Bone marrow (tissue), 2 donors: ENCODE data around the gene SYCP1.
"Not testable (repeated sequence)": the region's sequence is repeated elsewhere in the genome, so short reads cannot be mapped to it uniquely, and the experiment has no call there.

ENCODE experiments used
- DNase-seq, 2 donors: peaks; one replicate each; lab custom pipeline; 2025; lab: John Stamatoyannopoulos, UW

SYCP1 gene

GRCh38 chr1:114854693-114855320 lies at the start of gene SYCP1:
SYCP1 (plus strand) TSS chr1:114854863; CDS start chr1:114855465, 602 bp downstream.
- DNase-seq: no peak

GRCh38 chr1:114819869-114820268 lies 34.8 kb upstream of the SYCP1 start:
- DNase-seq: no peak

- no peak for DNase-seq
These were observed 34.3 kb upstream of the SYCP1 start for GRCh38 chr1:114820392-114820791.

GRCh38 chr1:114821978-114822377 lies 32.7 kb upstream of the SYCP1 start:
- no peak for DNase-seq

- no peak for DNase-seq
These were observed 26.4 kb upstream of the SYCP1 start for GRCh38 chr1:114828251-114828650.

GRCh38 chr1:114830075-114830474 lies 24.6 kb upstream of the SYCP1 start:
- DNase-seq: not testable (repeated sequence)

GRCh38 chr1:114831276-114831994 lies 23.2 kb upstream of the SYCP1 start:
- no peak for DNase-seq

GRCh38 chr1:114832057-114832456 lies 22.6 kb upstream of the SYCP1 start:
- no peak for DNase-seq

- DNase-seq: no peak
These were observed 21.2 kb upstream of the SYCP1 start for GRCh38 chr1:114833421-114833820.

- DNase-seq: no peak
These were observed 10.4 kb upstream of the SYCP1 start for GRCh38 chr1:114844270-114844669.

GRCh38 chr1:114853584-114853983 lies 1.1 kb upstream of the SYCP1 start:
- DNase-seq: no peak

GRCh38 chr1:114861384-114861783 lies 6.7 kb downstream of the SYCP1 start:
- DNase-seq: no peak

GRCh38 chr1:114892194-114892918 lies 37.7 kb downstream of the SYCP1 start:
- no peak for DNase-seq

- no peak for DNase-seq
These were observed 42.1 kb downstream of the SYCP1 start for GRCh38 chr1:114896795-114897194.

- no peak for DNase-seq
These were observed 47.2 kb downstream of the SYCP1 start for GRCh38 chr1:114901814-114902213.

- DNase-seq: no peak
These were observed 47.7 kb downstream of the SYCP1 start for GRCh38 chr1:114902343-114902742.

GRCh38 chr1:114903480-114903879 lies 48.8 kb downstream of the SYCP1 start:
- no peak for DNase-seq

GRCh38 chr1:114915720-114916119 lies 61.1 kb downstream of the SYCP1 start:
- DNase-seq: not testable (repeated sequence)

- no peak for DNase-seq
These were observed 71.9 kb downstream of the SYCP1 start for GRCh38 chr1:114926607-114927006.

- no peak for DNase-seq
These were observed 72.7 kb downstream of the SYCP1 start for GRCh38 chr1:114927401-114927800.

- no peak for DNase-seq
These were observed 101.9 kb downstream of the SYCP1 start for GRCh38 chr1:114956570-114956969.

GRCh38 chr1:114959423-114959822 lies 104.8 kb downstream of the SYCP1 start:
- DNase-seq: no peak

GRCh38 chr1:114976891-114977290 lies 122.2 kb downstream of the SYCP1 start:
- no peak for DNase-seq
